ENCODE results near the gene ZMIZ1.

ZMIZ1 gene

GRCh38 chr10:79028056-79028430, 40.7 kb upstream of the ZMIZ1 start:
- TF ChIP-seq, protein P1, sequence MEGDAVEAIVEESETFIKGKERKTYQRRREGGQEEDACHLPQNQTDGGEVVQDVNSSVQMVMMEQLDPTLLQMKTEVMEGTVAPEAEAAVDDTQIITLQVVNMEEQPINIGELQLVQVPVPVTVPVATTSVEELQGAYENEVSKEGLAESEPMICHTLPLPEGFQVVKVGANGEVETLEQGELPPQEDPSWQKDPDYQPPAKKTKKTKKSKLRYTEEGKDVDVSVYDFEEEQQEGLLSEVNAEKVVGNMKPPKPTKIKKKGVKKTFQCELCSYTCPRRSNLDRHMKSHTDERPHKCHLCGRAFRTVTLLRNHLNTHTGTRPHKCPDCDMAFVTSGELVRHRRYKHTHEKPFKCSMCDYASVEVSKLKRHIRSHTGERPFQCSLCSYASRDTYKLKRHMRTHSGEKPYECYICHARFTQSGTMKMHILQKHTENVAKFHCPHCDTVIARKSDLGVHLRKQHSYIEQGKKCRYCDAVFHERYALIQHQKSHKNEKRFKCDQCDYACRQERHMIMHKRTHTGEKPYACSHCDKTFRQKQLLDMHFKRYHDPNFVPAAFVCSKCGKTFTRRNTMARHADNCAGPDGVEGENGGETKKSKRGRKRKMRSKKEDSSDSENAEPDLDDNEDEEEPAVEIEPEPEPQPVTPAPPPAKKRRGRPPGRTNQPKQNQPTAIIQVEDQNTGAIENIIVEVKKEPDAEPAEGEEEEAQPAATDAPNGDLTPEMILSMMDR (IDR thresholded peaks at IDR 0.05) = no peak

GRCh38 chr10:79028451-79029010, 40.2 kb upstream of the ZMIZ1 start:
- TF ChIP-seq, protein P1 (IDR thresholded peaks at IDR 0.05) = no peak

- TF ChIP-seq, protein P1 (IDR thresholded peaks at IDR 0.05) = no peak
Measured at GRCh38 chr10:79029478-79030390, 39.0 kb upstream of the ZMIZ1 start.

DNA sequence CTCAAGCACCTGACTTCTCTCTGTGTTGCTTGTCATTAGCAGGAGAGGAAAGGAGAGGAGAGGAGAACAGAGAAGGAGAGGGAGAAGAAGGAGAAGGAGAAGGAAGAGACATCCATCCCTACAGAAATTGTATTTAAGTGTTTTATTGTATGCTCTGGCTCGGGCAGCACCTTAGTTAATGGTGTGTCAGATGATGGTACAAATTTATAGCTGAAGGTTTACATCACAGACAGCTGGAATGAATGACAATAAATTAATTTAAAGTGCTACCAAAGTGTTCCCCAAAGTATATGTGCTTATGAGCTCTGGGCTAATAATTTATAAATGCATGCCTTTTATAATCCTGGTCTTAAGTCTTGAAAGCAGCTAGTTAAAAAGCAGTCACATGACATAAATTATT, 38.1 kb upstream of the ZMIZ1 start:
- TF ChIP-seq, protein P1 (IDR thresholded peaks at IDR 0.05) = no peak

GRCh38 chr10:79031723-79032122, 37.0 kb upstream of the ZMIZ1 start:
- TF ChIP-seq, protein P1 (IDR thresholded peaks at IDR 0.05) = no peak

DNA sequence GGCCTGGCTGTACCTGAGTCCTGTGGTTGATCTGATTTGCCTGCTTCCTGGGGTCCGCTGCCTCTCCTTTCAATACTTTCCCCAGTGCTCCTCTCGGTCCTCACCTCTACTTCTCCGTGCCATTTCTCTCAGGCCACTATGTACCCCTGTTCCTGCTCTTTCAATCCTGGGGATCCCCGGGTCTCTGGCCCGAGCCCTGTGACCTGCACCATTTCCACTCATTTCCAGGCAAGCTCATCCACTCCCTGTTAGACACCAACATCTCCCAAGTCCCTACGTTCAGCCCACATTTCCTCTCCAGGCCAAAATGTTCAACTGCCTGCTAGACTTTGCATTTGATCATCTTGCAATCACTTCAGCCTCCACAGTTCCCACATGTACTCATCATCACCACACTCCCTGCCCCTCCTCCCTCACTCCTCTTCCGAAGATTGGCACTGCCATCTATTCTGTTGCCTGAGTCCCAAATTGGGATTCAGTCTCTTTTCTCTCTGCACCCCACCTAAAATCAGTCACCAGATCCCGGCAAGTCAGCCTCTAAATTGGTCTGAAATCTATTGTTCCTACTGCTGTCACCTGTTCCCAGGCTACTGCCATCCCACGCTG, 34.4 kb upstream of the ZMIZ1 start:
- TF ChIP-seq, protein P1 (IDR thresholded peaks at IDR 0.05) = no peak

DNA sequence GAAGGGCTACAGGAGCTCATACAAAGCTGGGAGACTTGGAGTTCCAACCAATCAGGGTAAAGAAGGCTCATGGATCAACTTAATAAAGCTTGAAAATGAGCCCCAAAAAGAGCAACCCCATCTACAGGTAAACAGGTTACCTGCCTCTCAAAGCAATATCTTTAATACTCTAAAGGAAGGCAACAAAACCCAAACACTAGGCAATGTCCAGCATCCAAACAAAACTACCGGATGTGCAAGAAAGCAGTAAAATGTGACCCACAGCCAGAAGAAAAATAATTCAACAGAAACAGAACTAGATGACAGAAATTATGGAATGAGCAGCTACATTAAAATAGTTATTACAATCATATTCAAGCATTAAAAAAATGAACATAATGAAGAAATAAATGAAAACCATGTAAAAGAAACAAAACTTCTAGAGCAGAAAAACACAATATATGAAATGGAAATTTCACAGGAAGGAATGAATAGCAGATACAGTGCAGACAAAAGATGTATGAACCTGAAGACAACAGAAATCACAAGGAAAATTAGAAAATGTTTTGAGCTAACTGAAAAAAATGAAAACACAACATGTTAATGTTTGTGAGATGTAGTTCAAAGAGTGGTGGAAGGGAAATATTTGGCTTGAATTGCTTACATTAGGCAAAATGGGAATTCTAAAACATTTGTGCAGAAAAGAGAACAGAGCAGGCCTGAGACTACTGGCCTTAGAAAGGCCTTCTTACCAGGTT, 30.5 kb upstream of the ZMIZ1 start:
- TF ChIP-seq, protein P1 (IDR thresholded peaks at IDR 0.05) = no peak

All from LNCAP (cell line).